Lower leg skin (tissue), 4 donors: ENCODE results near the gene TFE3. TPM values are rescaled to one million over a fixed set of nuclear protein-coding genes. Genes with fewer than 3 reads are reported as not detected.

Experiments used
- DNase-seq, 2 donors: peaks; one replicate each; pipeline ENCODE4 v3.0.0-alpha.2; 2019; ENCODE audit warnings: low spot score in 2 of 2
- H3K4me3 ChIP-seq: fragments of 200-600 bp; sonication (generic); 2 replicates; pipeline ENCODE4 v1.5.1; 2017; ENCODE audit warnings: mild to moderate bottlenecking, low read depth; ENCODE audit not compliant: poor library complexity, severe bottlenecking
- POLR2A ChIP-seq, 2 donors: fragments of 450-650 bp; IDR thresholded peaks; one replicate each; pipeline ENCODE4 v1.6.1; 2016 to 2017; ENCODE audit warnings: antibody characterized with exemption in 2 of 2, mild to moderate bottlenecking in 1 of 2, moderate library complexity in 1 of 2
- WGBS, 2 donors: methylation state at CpG; one replicate each; pipeline ENCODE4 v1.1.5; 2018; 5-methylcytosine and 5-hydroxymethylcytosine counted together
- intact Hi-C: fragments of 100-400 bp; cut with DNase I; formaldehyde crosslinking; loops from one replicate; pipeline ENCODE4 v1.15.0; 2023; ENCODE audit warnings: low total_unique reads
- total RNA-seq, 4 donors: library from RNA; depleted of rRNA; stranded (reverse); fragments of >200 nt; gene quantifications; one replicate each; pipeline ENCODE4 v1.1.0, GENCODE V29; 2016
- TF ChIP-seq, protein P1 (sequence below), 3 donors: fragments of 450-650 bp; IDR thresholded peaks; one replicate each; pipeline ENCODE4 v1.5.1; 2016; ENCODE audit warnings: antibody characterized with exemption in 3 of 3, mild to moderate bottlenecking in 3 of 3, moderate library complexity in 2 of 3

Gene TFE3
- total RNA-seq, 4 donors from 2014 or later = 37.1 to 55.9 (median 53.6) TPM

- no peak overlapping the region for H3K4me3 ChIP-seq
- TF ChIP-seq, protein P1, sequence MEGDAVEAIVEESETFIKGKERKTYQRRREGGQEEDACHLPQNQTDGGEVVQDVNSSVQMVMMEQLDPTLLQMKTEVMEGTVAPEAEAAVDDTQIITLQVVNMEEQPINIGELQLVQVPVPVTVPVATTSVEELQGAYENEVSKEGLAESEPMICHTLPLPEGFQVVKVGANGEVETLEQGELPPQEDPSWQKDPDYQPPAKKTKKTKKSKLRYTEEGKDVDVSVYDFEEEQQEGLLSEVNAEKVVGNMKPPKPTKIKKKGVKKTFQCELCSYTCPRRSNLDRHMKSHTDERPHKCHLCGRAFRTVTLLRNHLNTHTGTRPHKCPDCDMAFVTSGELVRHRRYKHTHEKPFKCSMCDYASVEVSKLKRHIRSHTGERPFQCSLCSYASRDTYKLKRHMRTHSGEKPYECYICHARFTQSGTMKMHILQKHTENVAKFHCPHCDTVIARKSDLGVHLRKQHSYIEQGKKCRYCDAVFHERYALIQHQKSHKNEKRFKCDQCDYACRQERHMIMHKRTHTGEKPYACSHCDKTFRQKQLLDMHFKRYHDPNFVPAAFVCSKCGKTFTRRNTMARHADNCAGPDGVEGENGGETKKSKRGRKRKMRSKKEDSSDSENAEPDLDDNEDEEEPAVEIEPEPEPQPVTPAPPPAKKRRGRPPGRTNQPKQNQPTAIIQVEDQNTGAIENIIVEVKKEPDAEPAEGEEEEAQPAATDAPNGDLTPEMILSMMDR (IDR thresholded peaks at IDR 0.05) = no peak
- TF ChIP-seq POLR2A (IDR thresholded peaks at IDR 0.05) = no peak
- no peak for DNase-seq
- intact Hi-C loops = no loop called here
- 89 to 92% methylated on average over 9 to 11 of the region's 11 CpGs for WGBS, 2 donors
These were observed 25.9 kb upstream of the TFE3 start for GRCh38 chrX:49069038-49069437.

GRCh38 chrX:49067285-49068120 is 24.3 kb upstream of the TFE3 start:
- 87 to 96% methylated on average over 9 to 40 of the region's 41 CpGs for WGBS, 2 donors
- TF ChIP-seq POLR2A (IDR thresholded peaks at IDR 0.05) = no peak
- TF ChIP-seq, protein P1 (IDR thresholded peaks at IDR 0.05) = no peak
- no peak overlapping the region for H3K4me3 ChIP-seq
- DNase-seq = no peak
- intact Hi-C loops = no loop called here

GRCh38 chrX:49066690-49067089 is 23.5 kb upstream of the TFE3 start:
- WGBS, 2 donors = 67 to 73% methylated on average over 9 of the region's 9 CpGs

DNA sequence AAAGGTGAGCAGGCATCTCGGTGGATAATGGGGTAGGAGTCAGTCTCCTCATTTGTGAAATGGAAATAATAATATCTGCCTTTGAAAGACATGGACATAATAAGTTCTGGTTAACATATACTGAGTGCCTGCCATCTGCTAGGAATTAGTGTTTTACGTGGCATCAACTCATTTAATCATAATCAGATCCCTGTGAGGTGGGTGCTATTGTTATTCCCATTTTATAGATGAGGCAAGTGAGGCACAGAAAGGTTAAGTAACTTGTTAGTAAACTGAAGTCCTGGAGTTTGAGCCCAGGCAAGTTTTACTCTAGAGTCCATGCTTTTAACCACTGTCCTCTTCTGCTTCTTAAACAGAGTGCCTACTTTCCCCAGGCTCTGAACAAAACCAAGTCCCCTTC is 23.1 kb upstream of the TFE3 start:
- no peak for DNase-seq
- H3K4me3 ChIP-seq = no peak overlapping the region
- TF ChIP-seq, protein P1 (IDR thresholded peaks at IDR 0.05) = no peak
- TF ChIP-seq POLR2A (IDR thresholded peaks at IDR 0.05) = no peak
- WGBS, 2 donors = 75% methylated on average over 2 of the region's 2 CpGs
- intact Hi-C loops = no loop called here

More at GRCh38 chrX:49066690-49067089, 23.5 kb upstream of the TFE3 start:
- no peak for DNase-seq
- intact Hi-C loops = no loop called here
- H3K4me3 ChIP-seq = no peak overlapping the region
- TF ChIP-seq POLR2A (IDR thresholded peaks at IDR 0.05) = no peak
- TF ChIP-seq, protein P1 (IDR thresholded peaks at IDR 0.05) = no peak

DNA sequence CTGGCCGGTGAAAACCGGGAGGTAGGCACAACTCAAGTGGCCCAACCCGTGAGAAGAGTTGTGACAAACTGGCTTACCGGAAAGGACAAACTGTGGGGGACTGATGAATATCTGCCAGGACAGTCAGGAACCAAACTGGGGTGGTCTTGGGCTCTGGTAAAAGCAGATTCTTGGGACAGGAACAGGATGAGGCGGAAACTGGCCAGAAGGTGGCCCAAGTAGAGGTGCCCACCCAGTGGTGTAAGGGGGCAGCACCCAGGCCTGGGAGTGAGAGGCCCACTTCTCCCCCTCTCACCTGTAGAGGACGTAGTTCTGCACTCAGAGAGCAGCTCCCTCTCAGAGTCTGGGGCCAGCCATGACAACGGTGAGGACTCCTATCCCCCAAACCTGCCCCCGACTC is 21.6 kb upstream of the TFE3 start:
- 86 to 91% methylated on average over 4 to 8 of the region's 8 CpGs for WGBS, 2 donors
- TF ChIP-seq, protein P1 (IDR thresholded peaks at IDR 0.05) = no peak
- TF ChIP-seq POLR2A (IDR thresholded peaks at IDR 0.05) = no peak
- no peak overlapping the region for H3K4me3 ChIP-seq
- intact Hi-C loops = no loop called here
- DNase-seq = no peak
